SK-N-SH (cell line): ENCODE measurements around the gene MYOM1.

Source experiments
- CTCF ChIP-seq: fragments of 200-600 bp; sonication (generic); IDR thresholded peaks from 2 replicates; pipeline ENCODE4 v1.6.1; 2017; ENCODE audit warnings: antibody characterized with exemption, mild to moderate bottlenecking, moderate library complexity
- EP300 ChIP-seq, 2 experiments: IDR thresholded peaks; 2 replicates each; pipeline versions ENCODE4 v1.4.0 to v1.6.1; 2012; ENCODE audit warnings: borderline replicate concordance in 1 of 2, low read depth in 1 of 2, low read length in 1 of 2
- EZH2phosphoT487 ChIP-seq: fragments of 200-600 bp; sonication (generic); IDR thresholded peaks from 2 replicates; pipeline ENCODE4 v1.6.1; 2017; ENCODE audit warnings: low read depth, mixed run types, mild to moderate bottlenecking, antibody characterized with exemption, moderate library complexity, borderline replicate concordance
- FOXM1 ChIP-seq: IDR thresholded peaks from 2 replicates; pipeline ENCODE4 v1.4.0; 2012; ENCODE audit warnings: low read depth, mild to moderate bottlenecking
- GATA2 ChIP-seq: sonication (generic); formaldehyde crosslinking; IDR thresholded peaks from 2 replicates; pipeline ENCODE4 v1.5.0; 2020; ENCODE audit warnings: mild to moderate bottlenecking, missing genetic modification reagents
- MXI1 ChIP-seq: IDR thresholded peaks from 2 replicates; pipeline ENCODE4 v1.6.1; 2012; ENCODE audit warnings: mild to moderate bottlenecking, low read depth, low read length, improper control_type of control experiment
- POLR2AphosphoS5 ChIP-seq: IDR thresholded peaks from 2 replicates; pipeline ENCODE4 v1.6.1; 2012; ENCODE audit warnings: low read depth, low read length
- RFX5 ChIP-seq: IDR thresholded peaks from 2 replicates; pipeline ENCODE4 v1.6.1; 2012; ENCODE audit warnings: mild to moderate bottlenecking, improper control_type of control experiment, low read length
- USF1 ChIP-seq: IDR thresholded peaks from 2 replicates; pipeline ENCODE4 v1.4.0; 2012; ENCODE audit warnings: low read depth, borderline replicate concordance
- YY1 ChIP-seq: IDR thresholded peaks from 2 replicates; pipeline ENCODE4 v1.4.0; 2012; ENCODE audit warnings: low read depth, mild to moderate bottlenecking
- TF ChIP-seq, protein P1 (sequence below): IDR thresholded peaks from 2 replicates; pipeline ENCODE4 v1.6.1; 2012; ENCODE audit warnings: mild to moderate bottlenecking, low read depth, low read length, moderate library complexity

DNA sequence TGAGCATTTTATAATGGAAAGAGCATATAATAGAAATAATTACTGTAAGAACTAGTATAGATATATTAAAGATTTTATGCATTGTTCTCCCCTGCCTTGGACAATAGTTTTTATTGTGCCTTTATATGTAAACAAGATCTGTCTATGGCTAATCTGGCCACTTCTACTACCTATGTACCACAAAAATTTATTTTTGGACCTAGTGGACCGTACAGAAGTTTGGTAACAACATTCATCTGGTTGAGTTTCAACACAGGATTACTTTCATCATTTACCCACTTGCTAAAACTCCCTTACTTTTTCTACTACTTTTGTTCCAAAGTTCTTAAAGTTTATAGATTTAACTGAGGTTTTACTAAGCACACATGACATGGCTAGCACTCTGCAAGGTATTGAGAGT, 13.2 kb upstream of the MYOM1 start:
- TF ChIP-seq POLR2AphosphoS5 (no peak), MXI1 (no peak), CTCF (no peak), RFX5 (no peak), EZH2phosphoT487 (no peak), FOXM1 (no peak), GATA2 (CRISPR knock-in tag) (no peak), EP300 (IDR thresholded peaks at IDR 0.05; ENCODE audit: borderline replicate concordance in 1 of 2, low read depth in 1 of 2, low read length in 1 of 2) (no peak), YY1 (no peak), USF1 (no peak)
- TF ChIP-seq, protein P1, sequence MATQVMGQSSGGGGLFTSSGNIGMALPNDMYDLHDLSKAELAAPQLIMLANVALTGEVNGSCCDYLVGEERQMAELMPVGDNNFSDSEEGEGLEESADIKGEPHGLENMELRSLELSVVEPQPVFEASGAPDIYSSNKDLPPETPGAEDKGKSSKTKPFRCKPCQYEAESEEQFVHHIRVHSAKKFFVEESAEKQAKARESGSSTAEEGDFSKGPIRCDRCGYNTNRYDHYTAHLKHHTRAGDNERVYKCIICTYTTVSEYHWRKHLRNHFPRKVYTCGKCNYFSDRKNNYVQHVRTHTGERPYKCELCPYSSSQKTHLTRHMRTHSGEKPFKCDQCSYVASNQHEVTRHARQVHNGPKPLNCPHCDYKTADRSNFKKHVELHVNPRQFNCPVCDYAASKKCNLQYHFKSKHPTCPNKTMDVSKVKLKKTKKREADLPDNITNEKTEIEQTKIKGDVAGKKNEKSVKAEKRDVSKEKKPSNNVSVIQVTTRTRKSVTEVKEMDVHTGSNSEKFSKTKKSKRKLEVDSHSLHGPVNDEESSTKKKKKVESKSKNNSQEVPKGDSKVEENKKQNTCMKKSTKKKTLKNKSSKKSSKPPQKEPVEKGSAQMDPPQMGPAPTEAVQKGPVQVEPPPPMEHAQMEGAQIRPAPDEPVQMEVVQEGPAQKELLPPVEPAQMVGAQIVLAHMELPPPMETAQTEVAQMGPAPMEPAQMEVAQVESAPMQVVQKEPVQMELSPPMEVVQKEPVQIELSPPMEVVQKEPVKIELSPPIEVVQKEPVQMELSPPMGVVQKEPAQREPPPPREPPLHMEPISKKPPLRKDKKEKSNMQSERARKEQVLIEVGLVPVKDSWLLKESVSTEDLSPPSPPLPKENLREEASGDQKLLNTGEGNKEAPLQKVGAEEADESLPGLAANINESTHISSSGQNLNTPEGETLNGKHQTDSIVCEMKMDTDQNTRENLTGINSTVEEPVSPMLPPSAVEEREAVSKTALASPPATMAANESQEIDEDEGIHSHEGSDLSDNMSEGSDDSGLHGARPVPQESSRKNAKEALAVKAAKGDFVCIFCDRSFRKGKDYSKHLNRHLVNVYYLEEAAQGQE, result no peak
